Left renal cortex interstitium (tissue), 4 donors: Measurements from ENCODE around the gene KRTAP1-5. TPM values are rescaled to one million over a fixed set of nuclear protein-coding genes. Genes with fewer than 3 reads are reported as not detected.
"Not testable (repeated sequence)": the region's sequence is repeated elsewhere in the genome, so short reads cannot be mapped to it uniquely, and the experiment has no call there.

ENCODE experiments used
- DNase-seq, 4 donors: peaks; one replicate each; pipeline ENCODE4 v3.0.0-alpha.2; 2013; ENCODE audit warnings: low read depth in 4 of 4, low spot score in 2 of 4, missing footprints in 1 of 4
- polyA plus RNA-seq, 4 donors: library from polyadenylated mRNA; unstranded; fragments of 120-200 nt; gene quantifications; one replicate each; pipeline ENCODE4 v1.2.1, GENCODE V29; 2013; ENCODE audit not compliant: insufficient read length in 4 of 4

The KRTAP1-5 gene
- polyA plus RNA-seq = not detected

DNA sequence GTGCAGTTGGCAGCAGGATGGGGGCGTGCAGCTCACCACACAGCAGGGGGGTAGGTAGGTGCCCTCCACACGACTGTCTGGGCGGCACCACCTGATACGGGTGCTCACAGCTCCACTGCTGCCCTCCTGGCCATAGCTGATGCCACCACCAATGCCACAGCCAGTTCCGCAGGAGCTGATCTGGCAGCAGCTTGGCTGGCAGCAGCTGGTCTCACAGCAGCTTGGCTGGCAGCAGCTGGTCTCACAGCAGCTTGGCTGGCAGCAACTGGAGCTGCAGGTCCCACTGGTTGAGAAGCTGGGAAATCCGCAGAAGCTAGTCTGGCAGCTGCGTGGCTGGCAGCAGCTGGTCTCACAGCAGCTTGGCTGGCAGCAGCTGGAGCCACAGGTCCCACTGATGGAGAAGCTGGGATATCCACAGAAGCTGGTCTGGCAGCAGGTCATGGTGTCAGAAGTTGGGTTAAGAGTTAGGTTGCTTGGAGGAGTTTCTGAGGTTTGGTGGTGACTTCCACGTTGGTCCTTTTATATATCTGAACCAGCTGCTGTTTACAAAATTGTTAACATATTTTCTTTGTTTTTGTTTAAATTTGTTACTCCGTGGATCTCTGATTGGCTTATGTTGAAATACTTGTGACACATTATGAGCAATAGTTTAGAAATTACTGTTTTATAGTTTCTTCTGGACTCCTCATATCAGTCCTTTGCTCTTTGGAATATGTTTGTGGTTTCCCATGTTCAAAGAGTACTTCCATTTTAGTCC lies at the start of gene KRTAP1-5:
Gene KRTAP1-5, minus strand, starts transcription at position 494 of the 757 bp plus-strand sequence. Its CDS starts 53 bp downstream, at position 441.
- DNase-seq = no peak

GRCh38 chr17:41076788-41077187 lies 49.8 kb upstream of the KRTAP1-5 start:
- DNase-seq = no peak

DNA sequence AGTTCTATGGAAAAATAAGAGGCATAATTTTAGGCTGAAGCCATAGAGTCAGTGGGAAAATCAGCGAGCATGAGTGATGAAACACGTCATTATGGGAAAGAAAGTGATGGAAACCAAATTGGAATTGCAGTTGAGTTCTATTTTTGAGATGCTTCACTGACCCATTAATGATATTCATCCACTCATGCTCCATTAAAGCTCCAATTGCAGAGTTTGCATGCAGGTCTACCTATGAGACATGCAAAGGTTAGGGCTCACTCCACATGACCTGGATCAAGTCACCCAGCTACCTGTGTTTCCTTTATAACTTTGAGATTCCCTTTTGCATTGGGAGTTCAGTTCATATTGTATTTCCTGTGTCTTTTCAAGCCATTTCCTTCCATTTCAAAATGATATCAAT lies 46.7 kb upstream of the KRTAP1-5 start:
- no peak for DNase-seq

- DNase-seq = no peak
These were observed 44.8 kb upstream of the KRTAP1-5 start for GRCh38 chr17:41071606-41072360.

DNA sequence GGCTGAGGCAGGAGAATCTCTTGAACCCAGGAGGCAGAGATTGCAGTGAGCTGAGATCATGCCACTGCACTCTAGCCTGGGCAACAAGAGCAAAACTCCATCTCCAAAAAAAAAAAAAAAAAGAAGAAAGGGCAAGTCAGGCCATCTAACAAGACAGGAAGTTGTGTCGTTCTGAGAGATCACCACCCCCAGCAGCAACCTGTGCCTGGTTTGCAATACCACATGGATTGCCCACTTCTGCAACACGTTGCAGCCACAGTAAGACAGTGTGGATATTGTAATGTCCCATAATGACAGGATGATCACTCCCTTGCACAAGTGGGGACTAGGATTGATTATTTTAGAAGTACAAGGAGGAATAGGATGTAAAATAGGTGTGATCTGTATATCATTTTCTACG lies 42.0 kb upstream of the KRTAP1-5 start:
- no peak for DNase-seq

GRCh38 chr17:41067281-41067680 lies 40.3 kb upstream of the KRTAP1-5 start:
- DNase-seq = no peak

GRCh38 chr17:41065829-41066624 lies 39.0 kb upstream of the KRTAP1-5 start, which contains the start of gene KRTAP2-4:
TSS of gene KRTAP2-4 (minus strand) at chr17:41065879. CDS start at chr17:41065845, 34 bp downstream.
- no peak for DNase-seq

- not testable (repeated sequence) for DNase-seq
These were observed 38.1 kb upstream of the KRTAP1-5 start for GRCh38 chr17:41065016-41065689.

DNA sequence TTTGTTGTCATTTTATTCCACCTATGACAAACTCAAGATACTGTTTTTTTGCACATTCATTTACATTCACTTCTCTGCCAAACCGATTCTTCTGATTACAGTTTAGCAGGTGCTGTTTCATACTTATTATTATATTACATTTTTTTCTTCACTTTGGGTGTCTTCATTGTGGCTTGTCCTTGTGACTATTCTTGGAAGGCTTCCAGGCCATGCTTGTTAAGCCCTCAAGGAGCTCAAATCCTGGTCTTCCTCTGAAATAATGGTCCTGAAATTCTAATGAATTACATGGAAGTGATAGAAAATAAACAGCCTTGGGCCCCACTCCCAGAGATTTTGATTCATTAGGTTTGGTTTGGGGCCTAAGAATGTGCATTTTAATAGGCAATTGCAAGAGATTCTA lies 37.3 kb upstream of the KRTAP1-5 start:
- no peak for DNase-seq

- DNase-seq = no peak
These were observed 36.4 kb upstream of the KRTAP1-5 start for GRCh38 chr17:41063449-41063848.

DNA sequence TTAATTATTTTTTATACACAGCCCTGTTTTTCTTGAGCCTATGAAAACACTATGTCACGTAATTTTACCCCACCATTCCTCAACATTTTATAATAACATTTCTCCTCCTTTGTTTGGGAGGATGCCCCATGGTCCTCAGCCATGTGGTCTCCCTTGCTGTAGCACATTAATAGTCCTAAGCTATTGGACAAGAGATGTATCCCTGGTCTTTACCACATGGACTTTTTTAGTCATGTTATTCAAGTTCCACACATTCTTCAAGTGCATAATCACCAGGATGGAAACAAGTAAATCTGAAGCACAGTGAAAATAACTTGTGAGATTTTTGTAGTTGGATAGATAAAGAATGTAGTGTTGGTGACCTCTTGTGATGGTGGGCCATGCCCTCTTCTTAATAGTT lies 35.0 kb upstream of the KRTAP1-5 start:
- no peak for DNase-seq

DNA sequence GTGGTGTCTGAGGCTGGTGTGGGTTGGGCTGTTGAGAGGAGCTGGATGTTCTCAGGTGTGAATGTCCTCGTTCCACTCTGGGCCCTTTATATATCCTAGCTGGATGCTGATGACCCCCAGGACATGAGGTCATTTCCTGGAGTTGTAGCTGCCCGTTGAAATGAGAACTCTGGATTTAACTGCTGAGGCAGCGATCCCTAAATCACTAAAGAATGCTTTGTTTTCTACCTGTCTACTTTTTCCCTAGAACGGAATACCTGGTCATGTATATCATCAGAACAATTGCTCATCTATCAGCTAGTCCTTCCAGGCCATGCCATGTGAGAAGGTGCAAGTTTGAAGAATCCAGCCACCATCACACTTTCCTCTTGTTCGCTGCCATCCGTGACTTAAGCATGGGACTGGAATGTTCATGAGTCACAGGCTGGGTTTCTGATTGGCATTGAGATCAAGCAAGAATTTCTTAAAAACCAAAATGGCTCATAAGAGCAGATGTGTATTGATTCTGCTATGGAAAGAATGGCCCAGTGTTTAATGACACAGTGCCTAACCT lies 33.1 kb upstream of the KRTAP1-5 start, which contains the start of gene KRTAP2-3:
Gene KRTAP2-3, minus strand, starts transcription at position 63 of the 553 bp plus-strand sequence. CDS start 64 bp downstream, outside the sequence.
- DNase-seq = no peak

- DNase-seq = not testable (repeated sequence)
These were observed 32.5 kb upstream of the KRTAP1-5 start for GRCh38 chr17:41059276-41060051.

- DNase-seq = no peak
These were observed 31.7 kb upstream of the KRTAP1-5 start for GRCh38 chr17:41058741-41059140.

- no peak for DNase-seq
These were observed 30.5 kb upstream of the KRTAP1-5 start for GRCh38 chr17:41057547-41057946.

- not testable (repeated sequence) for DNase-seq
These were observed 28.1 kb upstream of the KRTAP1-5 start, which contains the start of gene KRTAP2-2 for GRCh38 chr17:41055130-41055529. TSS of gene KRTAP2-2 (minus strand) at chr17:41055230. CDS start at chr17:41055211, 19 bp downstream.

GRCh38 chr17:41054556-41054955 lies 27.5 kb upstream of the KRTAP1-5 start:
- DNase-seq = not testable (repeated sequence)

GRCh38 chr17:41054025-41054424 lies 27.0 kb upstream of the KRTAP1-5 start:
- DNase-seq = peak in 2 of 4 donors; percentile 6 to 19

DNA sequence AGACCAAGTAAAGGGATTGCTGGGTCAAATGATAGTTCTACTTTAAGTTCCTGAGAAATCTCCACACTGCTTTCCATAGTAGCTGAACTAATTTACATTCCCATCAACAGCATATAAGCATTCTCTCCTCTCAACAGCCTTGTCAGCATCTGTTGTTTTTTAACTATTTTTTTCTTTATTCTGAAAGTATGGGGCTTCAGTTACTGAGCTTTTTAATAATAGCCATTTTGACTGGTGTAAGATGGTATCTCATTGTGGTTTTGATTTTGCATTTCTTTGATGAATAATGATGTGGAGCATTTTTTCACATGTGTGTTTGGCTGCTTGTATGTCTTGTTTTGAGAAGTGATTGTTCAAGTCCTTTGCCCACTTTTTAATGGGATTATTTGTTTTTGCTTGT lies 25.6 kb upstream of the KRTAP1-5 start:
- DNase-seq = no peak
